Fibroblast of villous mesenchyme (primary cell): Measurements from ENCODE around the gene UPK1B. TPM values are rescaled to one million over a fixed set of nuclear protein-coding genes. Genes with fewer than 3 reads are reported as not detected.

Experiments used
- DNase-seq: peaks from one replicate; pipeline ENCODE4 v3.0.0-alpha.2; 2010; ENCODE audit warnings: low read depth
- H3K4me3 ChIP-seq: 2 replicates; pipeline ENCODE4 v1.5.1; 2011; ENCODE audit warnings: low read depth, mild to moderate bottlenecking, low read length
- total RNA-seq: library from RNA; depleted of rRNA; stranded (reverse); fragments of >200 nt; gene quantifications from 2 replicates; pipeline ENCODE4 v1.2.3, GENCODE V29; 2012
- TF ChIP-seq, protein P1 (sequence below): IDR thresholded peaks from 2 replicates; pipeline ENCODE4 v1.5.1; 2012; ENCODE audit warnings: low read depth, mild to moderate bottlenecking, low read length; ENCODE audit not compliant: insufficient read depth

UPK1B gene
- total RNA-seq, 1 donor: 2.2 TPM

DNA sequence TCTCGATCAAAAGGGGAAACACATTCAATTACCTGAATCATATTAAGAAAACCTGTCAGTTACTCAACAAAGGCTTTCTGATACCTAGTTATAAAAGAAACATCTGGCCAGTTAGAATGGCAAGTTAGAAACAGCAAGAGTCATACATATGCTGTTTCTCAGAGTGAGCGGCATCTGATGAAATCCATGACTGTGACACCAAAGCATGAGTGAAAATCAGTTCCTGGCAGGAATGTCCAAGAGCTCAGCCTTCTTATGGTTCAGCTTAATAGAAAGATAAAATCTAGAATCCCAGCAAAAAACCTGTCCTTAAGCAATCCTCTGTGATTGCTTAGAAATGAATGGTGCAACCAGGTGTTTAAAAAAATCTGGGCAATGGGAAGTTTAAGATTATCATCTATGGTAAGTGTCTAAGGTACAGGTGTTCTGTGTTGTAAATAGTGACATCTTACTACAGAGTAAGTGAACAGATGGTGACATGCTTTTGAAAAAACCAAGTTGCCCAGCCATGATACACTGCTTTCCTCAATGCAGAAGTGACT, 48.5 kb downstream of the UPK1B start:
- DNase-seq: peak; percentile 24
- no peak overlapping the region for H3K4me3 ChIP-seq
- TF ChIP-seq, protein P1, sequence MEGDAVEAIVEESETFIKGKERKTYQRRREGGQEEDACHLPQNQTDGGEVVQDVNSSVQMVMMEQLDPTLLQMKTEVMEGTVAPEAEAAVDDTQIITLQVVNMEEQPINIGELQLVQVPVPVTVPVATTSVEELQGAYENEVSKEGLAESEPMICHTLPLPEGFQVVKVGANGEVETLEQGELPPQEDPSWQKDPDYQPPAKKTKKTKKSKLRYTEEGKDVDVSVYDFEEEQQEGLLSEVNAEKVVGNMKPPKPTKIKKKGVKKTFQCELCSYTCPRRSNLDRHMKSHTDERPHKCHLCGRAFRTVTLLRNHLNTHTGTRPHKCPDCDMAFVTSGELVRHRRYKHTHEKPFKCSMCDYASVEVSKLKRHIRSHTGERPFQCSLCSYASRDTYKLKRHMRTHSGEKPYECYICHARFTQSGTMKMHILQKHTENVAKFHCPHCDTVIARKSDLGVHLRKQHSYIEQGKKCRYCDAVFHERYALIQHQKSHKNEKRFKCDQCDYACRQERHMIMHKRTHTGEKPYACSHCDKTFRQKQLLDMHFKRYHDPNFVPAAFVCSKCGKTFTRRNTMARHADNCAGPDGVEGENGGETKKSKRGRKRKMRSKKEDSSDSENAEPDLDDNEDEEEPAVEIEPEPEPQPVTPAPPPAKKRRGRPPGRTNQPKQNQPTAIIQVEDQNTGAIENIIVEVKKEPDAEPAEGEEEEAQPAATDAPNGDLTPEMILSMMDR: no peak

DNA sequence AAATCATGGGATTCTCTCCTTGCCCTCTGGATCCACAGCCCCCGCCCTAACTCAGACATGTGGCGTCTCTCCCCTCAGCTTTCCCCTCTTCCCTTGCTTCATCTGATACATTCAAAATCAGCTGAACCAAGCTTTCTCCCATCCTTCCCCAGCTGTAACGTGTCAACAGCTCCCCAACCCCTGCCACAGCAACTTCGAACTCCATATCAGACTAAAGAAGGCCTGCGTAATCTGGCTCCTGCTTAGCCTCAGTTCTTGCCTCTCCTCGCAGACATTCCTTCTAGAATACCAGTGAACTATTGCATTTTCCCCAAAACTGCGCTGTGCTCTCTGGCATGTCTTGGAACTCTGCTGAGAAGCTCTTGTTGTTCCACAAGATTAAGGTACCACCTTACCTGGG, 49.0 kb downstream of the UPK1B start:
- peak; percentile 44 for DNase-seq
- H3K4me3 ChIP-seq: no peak overlapping the region
- TF ChIP-seq, protein P1: no peak

DNA sequence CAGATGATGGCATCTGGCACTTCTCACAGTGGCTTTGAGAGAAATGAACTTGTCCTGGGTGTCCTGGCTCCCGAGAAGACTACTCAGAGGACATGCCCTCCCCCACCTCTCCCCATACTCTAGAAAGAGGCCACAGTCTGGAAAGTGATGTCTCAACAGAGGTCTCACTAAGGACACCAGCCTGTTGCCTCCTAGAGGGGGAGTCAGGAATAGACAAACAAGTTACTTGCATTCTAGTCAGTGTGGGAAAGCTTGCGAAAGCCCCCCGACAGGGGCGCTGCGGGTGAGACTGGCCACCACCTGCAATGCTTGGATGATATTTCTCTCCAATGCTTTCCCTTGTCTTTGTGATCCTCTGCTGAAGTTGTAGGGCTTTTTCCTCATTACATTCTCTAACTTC, 50.1 kb downstream of the UPK1B start:
- no peak for DNase-seq
- H3K4me3 ChIP-seq: no peak overlapping the region
- TF ChIP-seq, protein P1: peak; percentile 9

DNA sequence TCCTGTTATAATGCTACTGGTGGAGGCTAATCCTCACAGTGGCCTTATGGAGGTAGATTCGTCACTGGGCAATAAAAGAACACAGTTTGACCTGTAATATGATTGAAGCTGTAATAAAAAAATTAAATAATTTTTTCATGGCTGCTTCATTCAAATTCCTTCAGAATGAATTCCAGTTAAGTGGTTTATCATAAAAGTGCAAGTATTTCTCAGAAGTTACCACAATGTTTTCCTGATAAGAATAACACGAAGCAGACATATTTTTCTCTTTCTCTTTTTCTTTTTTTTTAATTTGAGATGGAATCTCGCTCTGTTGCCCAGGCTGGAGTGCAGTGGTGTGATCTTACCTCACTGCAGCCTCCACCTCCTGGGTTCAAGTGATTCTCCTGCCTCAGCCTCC, 51.7 kb downstream of the UPK1B start:
- TF ChIP-seq, protein P1: no peak
- no peak overlapping the region for H3K4me3 ChIP-seq
- DNase-seq: peak; percentile 29

DNA sequence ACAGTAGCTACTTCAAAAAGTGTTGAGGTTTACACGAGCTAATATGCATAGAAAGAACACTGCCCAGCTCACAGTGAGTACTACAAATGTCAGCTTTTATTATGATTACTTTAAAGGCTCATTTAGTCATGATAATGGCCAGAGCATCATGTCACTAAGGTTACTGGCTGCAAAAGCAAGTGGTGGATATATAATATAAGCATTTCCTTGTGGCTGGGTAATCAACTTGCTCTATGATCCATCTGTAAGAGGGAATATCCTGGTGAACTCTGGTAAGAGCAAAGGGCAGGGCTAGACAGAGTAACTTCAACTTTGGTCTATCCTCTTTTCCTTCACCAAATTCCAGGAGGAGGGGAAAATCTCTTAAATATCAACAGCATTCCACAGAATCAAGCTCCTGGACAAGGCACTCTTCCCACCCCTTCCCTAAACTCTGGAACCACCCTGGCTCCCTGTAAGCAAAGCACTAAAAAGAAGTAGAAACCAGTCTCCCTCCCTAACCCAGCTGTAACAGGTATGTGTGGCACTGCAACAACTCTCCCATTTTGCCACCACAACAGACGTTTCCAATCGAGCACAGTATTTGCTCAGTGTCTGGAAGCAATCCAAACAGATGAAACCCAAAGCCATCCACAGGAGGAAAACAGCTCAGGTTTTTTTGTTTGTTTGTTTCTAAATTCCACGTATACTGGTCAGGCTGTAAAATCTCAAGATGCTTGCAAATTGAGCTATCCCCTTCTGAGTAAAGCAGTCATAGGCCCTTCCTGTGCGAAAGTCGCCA, 53.9 kb downstream of the UPK1B start:
- no peak overlapping the region for H3K4me3 ChIP-seq
- peak; percentile 55 for DNase-seq
- TF ChIP-seq, protein P1: no peak

DNA sequence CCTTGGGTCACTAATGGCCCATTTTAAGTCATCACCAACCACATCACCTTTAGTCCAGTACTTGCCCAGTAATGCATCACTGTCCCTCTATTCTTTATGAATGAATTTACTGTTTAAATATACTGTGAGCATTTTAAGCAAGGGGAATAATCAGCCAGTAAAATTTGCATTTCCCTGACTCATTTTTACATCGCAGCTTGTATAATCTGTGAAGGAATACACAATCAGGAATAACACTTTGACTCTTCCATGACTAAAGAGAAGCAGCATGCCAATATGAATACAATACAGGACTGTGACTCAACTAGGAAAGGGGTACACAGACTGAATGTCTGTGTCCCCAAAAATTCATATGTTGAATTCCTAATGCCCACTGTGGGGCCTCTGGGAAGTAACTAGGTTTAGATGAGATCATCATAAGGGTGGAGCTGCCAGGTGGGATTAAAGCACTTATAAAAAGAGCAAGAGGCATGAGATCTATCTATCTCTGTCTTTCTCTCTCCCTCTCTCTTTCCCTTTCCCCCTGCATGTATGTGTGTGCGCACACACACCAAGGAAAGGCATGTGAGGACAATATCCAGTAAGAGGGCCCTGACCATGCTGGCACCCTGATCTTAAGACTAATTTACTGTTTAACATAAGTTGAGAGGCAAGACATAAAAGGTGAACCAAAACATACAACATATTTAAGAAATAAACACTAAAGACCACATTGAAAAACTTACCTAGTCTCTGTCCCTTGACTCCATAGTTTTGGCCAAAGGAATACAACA, 55.2 kb downstream of the UPK1B start:
- TF ChIP-seq, protein P1: no peak
- H3K4me3 ChIP-seq: no peak overlapping the region
- no peak for DNase-seq
